MCF 10A (cell line): ENCODE results near the gene TEAD2. TPM values are rescaled to one million over a fixed set of nuclear protein-coding genes. Genes with fewer than 3 reads are reported as not detected.

Experiments used
- BruUV-seq: library from RNA; stranded (reverse); fragments of 400-500 nt; replicated peaks from 2 replicates; lab custom pipeline; 2021; lab: Mats Ljungman, UMichigan
- CTCF ChIA-PET: fragments of 300-600 bp; sonication (Branson Sonifier 250); formaldehyde crosslinking; extraction: SDS; loops from one replicate; lab custom pipeline; 2021; ENCODE audit warnings: antibody characterized with exemption, inconsistent platforms; lab: Yijun Ruan, JAX
- POLR2A ChIA-PET: fragments of 300-600, 350-650 bp; sonication (Branson Sonifier 250); formaldehyde crosslinking; extraction: SDS; loops from one replicate; lab custom pipeline; 2020; ENCODE audit warnings: antibody characterized with exemption, inconsistent platforms; lab: Yijun Ruan, JAX
- DNase-seq: peaks from one replicate; pipeline ENCODE4 v3.0.0-alpha.2; 2018; ENCODE audit not compliant: unreplicated experiment
- H3K27ac Mint-ChIP-seq: one replicate; pipeline ENCODE4 v1.8.0; 2022; ENCODE audit warnings: mild to moderate bottlenecking, low read depth, mixed read lengths; ENCODE audit not compliant: unreplicated experiment
- H3K27me3 Mint-ChIP-seq: one replicate; pipeline ENCODE4 v1.8.0; 2022; ENCODE audit warnings: mixed read lengths; ENCODE audit not compliant: insufficient read depth, unreplicated experiment
- H3K36me3 Mint-ChIP-seq: one replicate; pipeline ENCODE4 v1.8.0; 2022; ENCODE audit warnings: mild to moderate bottlenecking, moderate library complexity, mixed read lengths; ENCODE audit not compliant: insufficient read depth, unreplicated experiment
- H3K4me1 Mint-ChIP-seq: one replicate; pipeline ENCODE4 v1.8.0; 2022; ENCODE audit warnings: mixed read lengths; ENCODE audit not compliant: insufficient read depth, unreplicated experiment
- H3K4me3 Mint-ChIP-seq: one replicate; pipeline ENCODE4 v1.8.0; 2022; ENCODE audit warnings: mild to moderate bottlenecking, moderate library complexity, mixed read lengths; ENCODE audit not compliant: unreplicated experiment
- H3K9me3 Mint-ChIP-seq: one replicate; pipeline ENCODE4 v1.8.0; 2022; ENCODE audit warnings: mixed read lengths; ENCODE audit not compliant: unreplicated experiment
- intact Hi-C: fragments of 100-400 bp; cut with micrococcal nuclease; formaldehyde crosslinking; loops from 2 replicates; pipeline ENCODE4 v1.14.1; 2022
- microRNA-seq: library from miRNA; unstranded; fragments of <30 nt; microRNA quantifications from one replicate; pipeline ENCODE4 v1.2.0, GENCODE V29; 2022
- total RNA-seq: library from RNA; stranded (reverse); gene quantifications from 2 replicates; pipeline ENCODE4 v1.2.3, GENCODE V29; 2022
- TF ChIP-seq, protein P1 (sequence below): fragments of 200-600 bp; IDR thresholded peaks from one replicate; pipeline ENCODE4 v1.8.0; 2022; ENCODE audit warnings: antibody characterized with exemption, mild to moderate bottlenecking; ENCODE audit not compliant: unreplicated experiment

Gene TEAD2
- total RNA-seq, 1 experiment from 2014 or later = 3.5 TPM

DNA sequence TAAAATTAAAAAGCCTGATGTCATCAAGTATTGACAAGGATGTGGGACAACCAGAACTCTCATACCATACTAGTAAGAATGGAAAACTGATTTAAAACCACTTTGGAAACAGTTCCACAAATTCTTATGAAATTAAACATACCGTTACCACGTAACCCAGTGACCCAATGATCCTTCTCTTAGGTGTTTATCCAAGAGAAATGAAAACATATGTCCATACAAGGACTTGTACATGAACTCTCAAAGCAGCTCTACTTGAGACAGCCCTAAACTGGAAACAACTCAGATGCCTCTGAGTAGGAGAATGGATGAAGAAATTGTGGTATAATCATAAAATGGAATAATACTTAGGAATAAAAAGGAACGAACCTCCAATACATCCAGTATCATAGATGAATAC is 64.8 kb downstream of the TEAD2 start:
- TF ChIP-seq, protein P1, sequence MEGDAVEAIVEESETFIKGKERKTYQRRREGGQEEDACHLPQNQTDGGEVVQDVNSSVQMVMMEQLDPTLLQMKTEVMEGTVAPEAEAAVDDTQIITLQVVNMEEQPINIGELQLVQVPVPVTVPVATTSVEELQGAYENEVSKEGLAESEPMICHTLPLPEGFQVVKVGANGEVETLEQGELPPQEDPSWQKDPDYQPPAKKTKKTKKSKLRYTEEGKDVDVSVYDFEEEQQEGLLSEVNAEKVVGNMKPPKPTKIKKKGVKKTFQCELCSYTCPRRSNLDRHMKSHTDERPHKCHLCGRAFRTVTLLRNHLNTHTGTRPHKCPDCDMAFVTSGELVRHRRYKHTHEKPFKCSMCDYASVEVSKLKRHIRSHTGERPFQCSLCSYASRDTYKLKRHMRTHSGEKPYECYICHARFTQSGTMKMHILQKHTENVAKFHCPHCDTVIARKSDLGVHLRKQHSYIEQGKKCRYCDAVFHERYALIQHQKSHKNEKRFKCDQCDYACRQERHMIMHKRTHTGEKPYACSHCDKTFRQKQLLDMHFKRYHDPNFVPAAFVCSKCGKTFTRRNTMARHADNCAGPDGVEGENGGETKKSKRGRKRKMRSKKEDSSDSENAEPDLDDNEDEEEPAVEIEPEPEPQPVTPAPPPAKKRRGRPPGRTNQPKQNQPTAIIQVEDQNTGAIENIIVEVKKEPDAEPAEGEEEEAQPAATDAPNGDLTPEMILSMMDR = no peak
- ChIA-PET CTCF (interaction anchor here (1.0 to 1.6 kb wide), 2 partner anchors 9 to 71 kb away, joined by 3 to 4 read pairs; no protein-coding TSS in a partner anchor), POLR2A (interaction anchor here (0.8 to 1.8 kb wide), 3 partner anchors 15 to 154 kb away, joined by 3 to 4 read pairs (median 4); no protein-coding TSS in a partner anchor)
- H3K9me3 Mint-ChIP-seq = no peaks in the 10 kb centered on the region
- DNase-seq = no peak
- H3K27ac Mint-ChIP-seq = no peak overlapping the region
- H3K4me1 Mint-ChIP-seq = no peaks in the 10 kb centered on the region
- H3K27me3 Mint-ChIP-seq = peaks cover 18% of the 10 kb centered on the region
- BruUV-seq = no TSS peak
- intact Hi-C loops = no loop called here
- no peak overlapping the region for H3K4me3 Mint-ChIP-seq
- no peaks in the 10 kb centered on the region for H3K36me3 Mint-ChIP-seq

- H3K27me3 Mint-ChIP-seq = peaks cover 14% of the 10 kb centered on the region
- TF ChIP-seq, protein P1 = no peak
- H3K4me1 Mint-ChIP-seq = no peaks in the 10 kb centered on the region
- CTCF ChIA-PET = no interaction called here
- no peak overlapping the region for H3K4me3 Mint-ChIP-seq
- no peaks in the 10 kb centered on the region for H3K9me3 Mint-ChIP-seq
- H3K27ac Mint-ChIP-seq = no peak overlapping the region
- intact Hi-C loops = no loop called here
- no peaks in the 10 kb centered on the region for H3K36me3 Mint-ChIP-seq
- POLR2A ChIA-PET = no interaction called here
- no peak for DNase-seq
- no TSS peak for BruUV-seq
Measured at GRCh38 chr19:49295208-49295880, 66.9 kb downstream of the TEAD2 start.

- H3K9me3 Mint-ChIP-seq = no peaks in the 10 kb centered on the region
- intact Hi-C loops = no loop called here
- H3K27ac Mint-ChIP-seq = no peak overlapping the region
- no peaks in the 10 kb centered on the region for H3K4me1 Mint-ChIP-seq
- H3K36me3 Mint-ChIP-seq = no peaks in the 10 kb centered on the region
- ChIA-PET POLR2A (no interaction called here), CTCF (no interaction called here)
- TF ChIP-seq, protein P1 = no peak
- H3K4me3 Mint-ChIP-seq = no peak overlapping the region
- no peak for DNase-seq
- no TSS peak for BruUV-seq
- H3K27me3 Mint-ChIP-seq = peaks cover 14% of the 10 kb centered on the region
Measured at GRCh38 chr19:49294401-49294800, 67.8 kb downstream of the TEAD2 start.

Small RNAs within 50 kb of the gene (microRNA-seq; reads per million reads assigned to microRNA genes)
- not detected for gene MIR4324

Other genes with a start within 250 kb of the TEAD2 start
- 2.6 and 3.2 TPM in 2 replicates for gene LIN7B, start 248.0 kb downstream of the TEAD2 start, total RNA-seq
- gene C19orf73, start 243.3 kb downstream of the TEAD2 start, total RNA-seq = 2.4 and 3.2 TPM in 2 replicates
- gene PPFIA3, start 242.9 kb downstream of the TEAD2 start, total RNA-seq = 6.7 and 8.0 TPM in 2 replicates
- not detected in 2 replicates for gene HRC, start 207.0 kb downstream of the TEAD2 start, total RNA-seq
- 21.2 and 21.4 TPM in 2 replicates for gene TRPM4, start 204.6 kb downstream of the TEAD2 start, total RNA-seq
- gene SLC6A16, start 37.2 kb downstream of the TEAD2 start, total RNA-seq = 0.39 TPM in 1 of 2 replicates, not detected in the other
- not detected in 2 replicates for gene CD37, start 27.0 kb downstream of the TEAD2 start, total RNA-seq
- gene DKKL1, start 1.5 kb upstream of the TEAD2 start, total RNA-seq = 0.56 TPM in 1 of 2 replicates, not detected in the other
- not detected in 2 replicates for gene KASH5, start 25.8 kb upstream of the TEAD2 start, total RNA-seq
- gene PTH2, start 61.0 kb upstream of the TEAD2 start, total RNA-seq = not detected in 2 replicates
- not detected in 2 replicates for gene GFY, start 63.0 kb upstream of the TEAD2 start, total RNA-seq
- not detected in 2 replicates for gene SLC17A7, start 79.1 kb upstream of the TEAD2 start, total RNA-seq
- gene PIH1D1, start 89.4 kb upstream of the TEAD2 start, total RNA-seq = 86.3 and 116 TPM in 2 replicates
- gene ALDH16A1, start 90.8 kb upstream of the TEAD2 start, total RNA-seq = 28.4 and 34.2 TPM in 2 replicates
- 1.5 and 3.6 TPM in 2 replicates for gene FLT3LG, start 111.8 kb upstream of the TEAD2 start, total RNA-seq
- 3,716 and 3,819 TPM in 2 replicates for gene RPL13A, start 125.2 kb upstream of the TEAD2 start, total RNA-seq
- gene RPS11, start 134.0 kb upstream of the TEAD2 start, total RNA-seq = 2,096 and 2,306 TPM in 2 replicates
- not detected in 2 replicates for gene FCGRT, start 150.2 kb upstream of the TEAD2 start, total RNA-seq
- not detected in 2 replicates for gene RCN3, start 165.6 kb upstream of the TEAD2 start, total RNA-seq
- gene NOSIP, start 218.1 kb upstream of the TEAD2 start, total RNA-seq = 54.4 and 57.9 TPM in 2 replicates
- 3.9 and 4.7 TPM in 2 replicates for gene PRRG2, start 218.9 kb upstream of the TEAD2 start, total RNA-seq
- gene PRR12, start 228.8 kb upstream of the TEAD2 start, total RNA-seq = 19.0 and 20.2 TPM in 2 replicates